Motor neuron (in vitro differentiated cells): ENCODE results near the gene AZU1. TPM values are rescaled to one million over a fixed set of nuclear protein-coding genes. Genes with fewer than 3 reads are reported as not detected.
A peak's percentile ranks its signal among the peaks of the same experiment; 100 is the strongest.

Source experiments
- ATAC-seq, 8 experiments: fragments of 200-7000 bp; cut with Tn5 transposase; replicated peaks in 6 of 8; 2 replicates each; pipeline ENCODE4 v1.8.0; 2021; ENCODE audit warnings: mild to moderate bottlenecking in 8 of 8, moderate library complexity in 8 of 8
- H3K27ac ChIP-seq, 2 donors: fragments of 250-450 bp; sonication (Bioruptor Pico); 2 replicates each; pipeline ENCODE4 v1.9.0; 2021; ENCODE audit warnings: antibody characterized with exemption in 2 of 2, mild to moderate bottlenecking in 2 of 2, moderate library complexity in 1 of 2
- H3K4me1 ChIP-seq, 2 donors: fragments of 250-450 bp; sonication (Bioruptor Pico); replicated peaks in 1 of 2; 2 replicates each; pipeline ENCODE4 v1.6.1; 2021; ENCODE audit warnings: antibody characterized with exemption in 2 of 2, mild to moderate bottlenecking in 2 of 2, moderate library complexity in 1 of 2
- H3K4me3 ChIP-seq, 5 donors: fragments of 250-450 bp; sonication (Bioruptor Pico); 2 replicates each; pipeline ENCODE4 v1.9.0; 2021; ENCODE audit warnings: antibody characterized with exemption in 5 of 5, mild to moderate bottlenecking in 5 of 5, moderate library complexity in 4 of 5
- WGBS, 10 experiments: fragments of 450-650 bp; shearing (Covaris generic); methylation state at CpG; one replicate each; pipeline ENCODE4 v1.0.0; 2022; 5-methylcytosine and 5-hydroxymethylcytosine counted together
- in situ Hi-C, 9 experiments: fragments of 400-800 bp; cut with MboI; loops; one replicate each; pipeline ENCODE4 v1.15.0; 2021; ENCODE audit warnings: low sequenced_read_pairs in 9 of 9, low pct_unique_long_range_greater_than_20kb in 2 of 9; ENCODE audit not compliant: unreplicated experiment in 9 of 9
- total RNA-seq, 8 experiments: library from RNA; unstranded; fragments of 300-600 nt; gene quantifications; 2 replicates each; pipeline versions ENCODE4 v1.2.3 to v1.2.4, GENCODE V29; 2022

AZU1 gene
- total RNA-seq, 8 experiments from 2014 or later = 0.24 to 1.4 (median 0.71) TPM; not detected in 2

GRCh38 chr19:807627-808422 is 19.8 kb upstream of the AZU1 start:
- Histone ChIP-seq H3K27ac (no peak overlapping the region), H3K4me3 (no peak overlapping the region), H3K4me1 (peaks cover under 1 to 4% of the 10 kb centered on the region in 2 donors)
- in situ Hi-C loops = no loop called here
- WGBS, 10 experiments = 83 to 100% (median 93%) methylated on average over 1 to 22 of the region's 44 CpGs; no CpG with 5 or more reads in 1 of the 10 experiments
- ATAC-seq = no peak

DNA sequence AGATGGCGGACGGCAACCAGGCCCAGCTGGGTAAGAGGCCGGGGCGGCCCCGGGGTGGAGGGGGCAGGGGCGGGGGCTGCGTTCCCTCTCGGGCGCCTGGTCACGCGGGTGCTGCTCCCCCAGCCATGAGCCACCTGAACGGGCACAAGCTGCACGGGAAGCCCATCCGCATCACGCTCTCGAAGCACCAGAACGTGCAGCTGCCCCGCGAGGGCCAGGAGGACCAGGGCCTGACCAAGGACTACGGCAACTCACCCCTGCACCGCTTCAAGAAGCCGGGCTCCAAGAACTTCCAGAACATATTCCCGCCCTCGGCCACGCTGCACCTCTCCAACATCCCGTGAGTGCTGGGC is 19.2 kb upstream of the AZU1 start:
- WGBS, 10 experiments = 90 to 100% methylated on average over 2 of the region's 26 CpGs; no CpG with 5 or more reads in 8 of the 10 experiments
- in situ Hi-C loops = no loop called here
- no peak for ATAC-seq

DNA sequence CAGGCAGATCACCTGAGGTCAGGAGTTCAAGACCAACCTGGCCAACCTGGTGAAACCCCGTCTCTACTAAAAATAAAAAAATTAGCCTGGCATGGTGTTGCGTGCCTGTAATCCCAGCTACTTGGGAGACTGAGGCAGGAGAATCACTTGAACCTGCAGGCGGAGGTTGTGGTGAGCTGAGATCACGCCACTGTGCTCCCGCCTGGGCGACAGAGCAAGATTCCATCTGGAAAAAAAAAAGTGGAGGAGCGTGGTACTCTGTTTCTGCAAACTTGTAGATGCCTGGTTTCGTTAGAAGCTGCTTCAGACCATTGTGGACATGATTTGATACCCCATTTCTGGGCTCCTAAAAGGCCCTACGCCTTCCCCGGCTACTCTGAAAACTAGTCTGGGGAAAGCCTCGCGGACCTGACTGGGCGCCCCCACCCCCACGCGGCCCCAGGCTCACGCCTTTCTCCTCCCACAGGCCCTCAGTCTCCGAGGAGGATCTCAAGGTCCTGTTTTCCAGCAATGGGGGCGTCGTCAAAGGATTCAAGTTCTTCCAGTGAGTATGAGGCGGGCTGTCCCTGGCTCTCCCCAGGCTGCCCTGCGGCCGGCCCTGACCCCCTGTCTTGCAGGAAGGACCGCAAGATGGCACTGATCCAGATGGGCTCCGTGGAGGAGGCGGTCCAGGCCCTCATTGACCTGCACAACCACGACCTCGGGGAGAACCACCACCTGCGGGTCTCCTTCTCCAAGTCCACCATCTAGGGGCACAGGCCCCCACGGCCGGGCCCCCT is 17.4 kb upstream of the AZU1 start:
- 60 to 100% (median 93%) methylated on average over 1 to 11 of the region's 30 CpGs; no CpG with 5 or more reads in 2 of the 10 experiments for WGBS, 10 experiments
- ATAC-seq = no peak
- in situ Hi-C loops = no loop called here
- Histone ChIP-seq H3K4me1 (no peaks in the 10 kb centered on the region), H3K27ac (no peak overlapping the region), H3K4me3 (no peak overlapping the region)

More for the DNA sequence above, 19.2 kb upstream of the AZU1 start:
- Histone ChIP-seq H3K4me3 (no peak overlapping the region), H3K4me1 (no peaks in the 10 kb centered on the region), H3K27ac (no peak overlapping the region)

DNA sequence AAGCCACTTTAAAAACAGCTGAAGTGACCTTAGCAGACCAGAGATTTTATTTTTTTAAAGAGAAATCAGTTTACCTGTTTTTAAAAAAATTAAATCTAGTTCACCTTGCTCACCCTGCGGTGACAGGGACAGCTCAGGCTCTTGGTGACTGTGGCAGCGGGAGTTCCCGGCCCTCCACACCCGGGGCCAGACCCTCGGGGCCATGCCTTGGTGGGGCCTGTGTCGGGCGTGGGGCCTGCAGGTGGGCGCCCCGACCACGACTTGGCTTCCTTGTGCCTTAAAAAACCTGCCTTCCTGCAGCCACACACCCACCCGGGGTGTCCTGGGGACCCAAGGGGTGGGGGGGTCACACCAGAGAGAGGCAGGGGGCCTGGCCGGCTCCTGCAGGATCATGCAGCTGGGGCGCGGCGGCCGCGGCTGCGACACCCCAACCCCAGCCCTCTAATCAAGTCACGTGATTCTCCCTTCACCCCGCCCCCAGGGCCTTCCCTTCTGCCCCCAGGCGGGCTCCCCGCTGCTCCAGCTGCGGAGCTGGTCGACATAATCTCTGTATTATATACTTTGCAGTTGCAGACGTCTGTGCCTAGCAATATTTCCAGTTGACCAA is 16.7 kb upstream of the AZU1 start:
- in situ Hi-C loops = no loop called here
- 60 to 100% (median 96%) methylated on average over 1 to 5 of the region's 25 CpGs; no CpG with 5 or more reads in 7 of the 10 experiments for whole genome bisulfite sequencing, 10 experiments
- no peak overlapping the region for H3K27ac ChIP-seq
- peak in 2 of 8 experiments; percentile 1 to 10 for ATAC-seq
- H3K4me3 ChIP-seq = no peak overlapping the region
- H3K4me1 ChIP-seq = no peaks in the 10 kb centered on the region

DNA sequence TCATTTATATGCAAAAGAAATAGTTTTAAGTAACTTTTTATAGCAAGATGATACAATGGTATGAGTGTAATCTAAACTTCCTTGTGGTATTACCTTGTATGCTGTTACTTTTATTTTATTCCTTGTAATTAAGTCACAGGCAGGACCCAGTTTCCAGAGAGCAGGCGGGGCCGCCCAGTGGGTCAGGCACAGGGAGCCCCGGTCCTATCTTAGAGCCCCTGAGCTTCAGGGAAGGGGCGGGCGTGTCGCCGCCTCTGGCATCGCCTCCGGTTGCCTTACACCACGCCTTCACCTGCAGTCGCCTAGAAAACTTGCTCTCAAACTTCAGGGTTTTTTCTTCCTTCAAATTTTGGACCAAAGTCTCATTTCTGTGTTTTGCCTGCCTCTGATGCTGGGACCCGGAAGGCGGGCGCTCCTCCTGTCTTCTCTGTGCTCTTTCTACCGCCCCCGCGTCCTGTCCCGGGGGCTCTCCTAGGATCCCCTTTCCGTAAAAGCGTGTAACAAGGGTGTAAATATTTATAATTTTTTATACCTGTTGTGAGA is 16.1 kb upstream of the AZU1 start:
- Histone ChIP-seq H3K4me3 (no peak overlapping the region), H3K27ac (no peak overlapping the region), H3K4me1 (no peaks in the 10 kb centered on the region)
- ATAC-seq = no peak
- in situ Hi-C loops = no loop called here
- WGBS, 10 experiments = 85 to 100% (median 94%) methylated on average over 2 to 15 of the region's 20 CpGs; no CpG with 5 or more reads in 2 of the 10 experiments

GRCh38 chr19:812049-812746 is 15.4 kb upstream of the AZU1 start:
- Histone ChIP-seq H3K4me3 (no peak overlapping the region), H3K27ac (no peak overlapping the region), H3K4me1 (no peaks in the 10 kb centered on the region)
- in situ Hi-C loops = no loop called here
- 91 to 100% (median 94%) methylated on average over 1 to 20 of the region's 80 CpGs; no CpG with 5 or more reads in 3 of the 10 experiments for WGBS, 10 experiments
- ATAC-seq = peak in 3 of 8 experiments; percentile 6 to 12 (median 7)

GRCh38 chr19:812747-813218 is 14.9 kb upstream of the AZU1 start:
- peak in 4 of 8 experiments; percentile 0 to 2 (median 2) for ATAC-seq
- in situ Hi-C loops = no loop called here
- Histone ChIP-seq H3K4me1 (no peaks in the 10 kb centered on the region), H3K4me3 (no peak overlapping the region), H3K27ac (no peak overlapping the region)
- 97 to 100% methylated on average over 6 to 13 of the region's 72 CpGs; no CpG with 5 or more reads in 8 of the 10 experiments for WGBS, 10 experiments

- Histone ChIP-seq H3K27ac (no peak overlapping the region), H3K4me3 (no peak overlapping the region), H3K4me1 (no peaks in the 10 kb centered on the region)
- in situ Hi-C loops = no loop called here
- peak in 6 of 8 experiments; percentile 1 to 6 (median 2) for ATAC-seq
- 98 to 100% methylated on average over 3 to 8 of the region's 87 CpGs; no CpG with 5 or more reads in 8 of the 10 experiments for WGBS, 10 experiments
These were observed 14.2 kb upstream of the AZU1 start for GRCh38 chr19:813219-814151.

DNA sequence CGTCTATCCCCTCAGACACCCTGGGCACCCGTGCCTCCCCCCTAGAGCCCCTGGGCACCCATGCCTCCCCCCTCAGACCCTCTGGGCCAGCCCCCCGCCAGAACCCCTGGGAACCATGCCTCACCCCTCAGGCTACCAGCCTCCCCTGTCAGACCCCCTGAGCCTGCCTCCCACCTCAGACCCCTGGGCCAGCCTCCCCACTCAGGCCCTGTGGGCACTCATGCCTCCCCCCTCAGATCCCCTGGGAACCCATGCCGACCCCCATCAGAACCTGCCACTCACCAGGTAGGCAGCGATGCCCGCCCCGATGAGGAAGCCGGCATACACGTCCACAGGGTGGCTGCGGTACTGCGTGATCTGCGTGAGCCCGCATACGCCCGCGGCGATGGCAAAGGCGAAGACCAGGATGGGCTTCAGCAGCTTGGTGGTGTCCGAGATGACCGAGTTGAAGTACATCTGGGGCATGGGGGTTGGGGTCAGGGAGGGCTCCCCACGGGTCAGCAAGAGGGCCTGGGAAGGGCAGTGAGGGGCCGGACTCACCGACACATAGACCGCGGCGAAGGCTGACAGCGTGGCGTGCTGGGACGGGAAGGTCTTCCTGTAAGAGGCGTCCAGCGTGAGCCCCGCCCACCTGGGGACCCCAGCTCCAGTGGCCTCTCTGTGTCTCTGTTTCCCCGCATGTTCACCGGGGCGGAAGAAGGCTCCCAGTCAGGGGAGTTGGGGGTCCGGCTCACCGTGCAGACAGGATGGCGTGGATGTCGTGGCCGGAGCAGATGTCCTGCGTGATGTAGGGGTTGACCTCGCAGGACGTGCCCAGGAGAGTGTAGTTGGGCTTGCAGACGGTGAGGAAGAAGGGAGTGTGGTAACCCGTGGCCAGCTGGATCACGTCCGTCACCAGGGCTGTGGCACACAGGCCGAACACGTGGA is 13.2 kb upstream of the AZU1 start:
- H3K4me3 ChIP-seq = no peak overlapping the region
- H3K4me1 ChIP-seq = no peaks in the 10 kb centered on the region
- in situ Hi-C loops = no loop called here
- H3K27ac ChIP-seq = no peak overlapping the region
- ATAC-seq = peak in 7 of 8 experiments; percentile 2 to 21 (median 4)
- 70 to 96% (median 90%) methylated on average over 2 to 9 of the region's 49 CpGs; no CpG with 5 or more reads in 6 of the 10 experiments for WGBS, 10 experiments

DNA sequence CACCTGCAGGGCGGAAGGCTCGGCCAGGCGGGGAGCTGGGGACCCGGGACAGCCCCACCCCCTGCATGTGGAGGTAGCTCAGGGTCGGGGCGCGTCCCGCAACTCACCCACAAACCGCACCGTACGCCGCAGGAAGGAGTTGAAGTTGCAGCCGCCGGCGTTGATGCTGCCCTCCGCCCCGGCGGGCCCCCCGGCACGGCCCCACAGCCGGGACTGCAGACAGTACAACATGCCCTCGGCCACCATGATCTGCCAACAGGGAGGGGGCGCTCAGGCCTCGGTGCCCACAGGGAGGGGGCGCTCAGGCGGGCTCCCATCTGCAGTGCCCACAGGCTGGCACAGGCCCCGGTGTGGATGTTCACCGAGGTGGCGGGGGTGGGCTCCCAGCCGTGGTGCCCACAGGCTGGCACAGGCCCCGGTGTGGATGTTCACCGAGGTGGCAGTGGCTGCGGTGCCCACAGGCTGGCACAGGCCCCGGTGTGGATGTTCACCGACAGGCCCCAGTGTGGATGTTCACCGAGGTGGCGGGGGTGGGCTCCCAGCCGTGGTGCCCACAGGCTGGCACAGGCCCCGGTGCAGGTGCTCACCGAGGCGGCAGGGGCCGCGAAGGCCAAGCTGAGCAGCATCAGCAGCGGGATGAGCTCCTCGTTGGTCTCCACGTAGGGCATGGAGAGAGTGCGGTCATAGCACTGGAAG is 12.4 kb upstream of the AZU1 start:
- in situ Hi-C loops = no loop called here
- H3K27ac ChIP-seq = no peak overlapping the region
- no peaks in the 10 kb centered on the region for H3K4me1 ChIP-seq
- ATAC-seq = peak in 7 of 8 experiments; percentile 1 to 15 (median 8)
- WGBS, 10 experiments = 40 to 100% (median 97%) methylated on average over 1 to 6 of the region's 47 CpGs; no CpG with 5 or more reads in 7 of the 10 experiments
- no peak overlapping the region for H3K4me3 ChIP-seq
